Measurements from ENCODE around the gene DMRT2. TPM values are rescaled to one million over a fixed set of nuclear protein-coding genes. Genes with fewer than 3 reads are reported as not detected.

The DMRT2 gene
- total RNA-seq, 2 experiments from 2014 or later, result 14.7 to 18.9 TPM

DNA sequence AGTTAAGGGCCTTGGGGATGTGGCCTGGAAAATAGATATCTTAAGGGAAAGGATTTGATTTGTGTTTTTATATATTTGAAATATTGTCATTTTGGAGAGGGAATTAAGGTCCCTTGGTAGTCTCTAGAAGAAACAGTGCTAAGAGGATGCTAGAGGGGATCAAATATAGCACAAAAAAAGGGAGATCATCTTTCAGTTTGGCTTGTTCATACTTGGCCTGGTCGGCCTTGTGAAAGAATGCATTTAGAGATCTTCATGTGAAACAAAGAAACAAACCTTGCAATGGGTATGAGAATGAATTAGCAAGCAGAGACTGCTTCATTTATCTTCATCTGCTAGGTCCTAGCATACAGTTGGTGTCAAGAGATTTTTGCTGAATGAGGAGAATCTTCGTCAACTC, 15.0 kb downstream of the DMRT2 start:
- no peaks in the 10 kb centered on the region for H3K79me2 ChIP-seq (ENCODE audit: insufficient read depth, low read depth, low read length)
- no peak overlapping the region for H3K4me2 ChIP-seq (ENCODE audit: low read length)
- TF ChIP-seq, protein P1, sequence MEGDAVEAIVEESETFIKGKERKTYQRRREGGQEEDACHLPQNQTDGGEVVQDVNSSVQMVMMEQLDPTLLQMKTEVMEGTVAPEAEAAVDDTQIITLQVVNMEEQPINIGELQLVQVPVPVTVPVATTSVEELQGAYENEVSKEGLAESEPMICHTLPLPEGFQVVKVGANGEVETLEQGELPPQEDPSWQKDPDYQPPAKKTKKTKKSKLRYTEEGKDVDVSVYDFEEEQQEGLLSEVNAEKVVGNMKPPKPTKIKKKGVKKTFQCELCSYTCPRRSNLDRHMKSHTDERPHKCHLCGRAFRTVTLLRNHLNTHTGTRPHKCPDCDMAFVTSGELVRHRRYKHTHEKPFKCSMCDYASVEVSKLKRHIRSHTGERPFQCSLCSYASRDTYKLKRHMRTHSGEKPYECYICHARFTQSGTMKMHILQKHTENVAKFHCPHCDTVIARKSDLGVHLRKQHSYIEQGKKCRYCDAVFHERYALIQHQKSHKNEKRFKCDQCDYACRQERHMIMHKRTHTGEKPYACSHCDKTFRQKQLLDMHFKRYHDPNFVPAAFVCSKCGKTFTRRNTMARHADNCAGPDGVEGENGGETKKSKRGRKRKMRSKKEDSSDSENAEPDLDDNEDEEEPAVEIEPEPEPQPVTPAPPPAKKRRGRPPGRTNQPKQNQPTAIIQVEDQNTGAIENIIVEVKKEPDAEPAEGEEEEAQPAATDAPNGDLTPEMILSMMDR (conservative IDR thresholded peaks at IDR 0.05; ENCODE audit: low read length), result no peak
- no peak for TF ChIP-seq EZH2phosphoT487 (IDR thresholded peaks at IDR 0.05; ENCODE audit: borderline replicate concordance, low read depth, low read length)
- no peak overlapping the region for H3K27ac ChIP-seq (ENCODE audit: low read depth, low read length, poor library complexity, severe bottlenecking)
- no peak overlapping the region for H3K4me3 ChIP-seq (ENCODE audit: low read depth, low read length, poor library complexity, severe bottlenecking)
- BruUV-seq (replicated peaks), result no TSS peak
- CTCF ChIA-PET (ENCODE audit: unreplicated experiment), result no interaction called here
- no peaks in the 10 kb centered on the region for H3K9me3 ChIP-seq (ENCODE audit: low read length)
- no peaks in the 10 kb centered on the region for H3K9me2 ChIP-seq (ENCODE audit: insufficient read depth, low read length)
- no peaks in the 10 kb centered on the region for H4K20me1 ChIP-seq (ENCODE audit: insufficient read depth, low read length)
- no peaks in the 10 kb centered on the region for H3K4me1 ChIP-seq (ENCODE audit: insufficient read depth, low read length, poor library complexity, severe bottlenecking)
- no peak overlapping the region for H2AFZ ChIP-seq (ENCODE audit: low read length)
- POLR2A ChIA-PET, result no interaction called here
- intact Hi-C loops (cut with micrococcal nuclease; ENCODE audit: unreplicated experiment), result no loop called here
- DNase-seq (ENCODE audit: low spot score), result no peak
- no peaks in the 10 kb centered on the region for H3K36me3 ChIP-seq (ENCODE audit: insufficient read depth, low read length)

DNA sequence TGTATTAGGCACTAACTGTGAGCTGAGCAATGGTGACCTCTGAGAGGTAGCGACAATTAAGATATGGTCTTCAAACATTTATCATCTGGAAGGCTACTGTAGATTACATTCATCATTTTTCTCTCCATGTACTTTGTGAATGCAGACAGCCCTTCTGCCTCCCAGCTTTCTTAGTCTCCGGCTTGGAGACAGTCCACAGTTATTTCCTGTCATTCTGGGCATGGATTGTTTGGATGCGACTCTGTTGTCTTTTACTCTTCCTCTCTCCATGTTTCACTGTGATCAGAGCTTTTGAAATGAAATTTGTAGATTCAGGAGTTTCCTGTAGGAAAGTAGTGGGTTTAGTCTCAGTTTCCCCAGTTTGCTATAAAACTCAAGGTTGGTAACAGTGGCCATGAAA, 20.5 kb downstream of the DMRT2 start:
- POLR2A ChIA-PET, result interaction anchor here (1.4 kb wide), 1 partner anchor 8 kb away, joined by 3 read pairs; no protein-coding TSS in a partner anchor
- no TSS peak for BruUV-seq (replicated peaks)
- Histone ChIP-seq H3K9me2 (ENCODE audit: insufficient read depth, low read length) (no peaks in the 10 kb centered on the region), H3K36me3 (ENCODE audit: insufficient read depth, low read length) (no peaks in the 10 kb centered on the region), H3K9me3 (ENCODE audit: low read length) (no peaks in the 10 kb centered on the region), H3K4me2 (ENCODE audit: low read length) (no peak overlapping the region), H2AFZ (ENCODE audit: low read length) (no peak overlapping the region), H3K27ac (ENCODE audit: low read depth, low read length, poor library complexity, severe bottlenecking) (no peak overlapping the region), H3K4me1 (ENCODE audit: insufficient read depth, low read length, poor library complexity, severe bottlenecking) (peaks cover 5% of the 10 kb centered on the region), H3K79me2 (ENCODE audit: insufficient read depth, low read depth, low read length) (no peaks in the 10 kb centered on the region), H3K4me3 (ENCODE audit: low read depth, low read length, poor library complexity, severe bottlenecking) (no peak overlapping the region), H4K20me1 (ENCODE audit: insufficient read depth, low read length) (no peaks in the 10 kb centered on the region)
- intact Hi-C loops (cut with micrococcal nuclease; ENCODE audit: unreplicated experiment), result no loop called here
- TF ChIP-seq EZH2phosphoT487 (IDR thresholded peaks at IDR 0.05; ENCODE audit: borderline replicate concordance, low read depth, low read length), result no peak
- TF ChIP-seq, protein P1 (conservative IDR thresholded peaks at IDR 0.05; ENCODE audit: low read length), result no peak
- DNase-seq (ENCODE audit: low spot score), result no peak
- CTCF ChIA-PET (ENCODE audit: unreplicated experiment), result interaction anchor here (0.7 kb wide), 1 partner anchor 974 kb away, joined by 4 read pairs; no protein-coding TSS in a partner anchor

DNA sequence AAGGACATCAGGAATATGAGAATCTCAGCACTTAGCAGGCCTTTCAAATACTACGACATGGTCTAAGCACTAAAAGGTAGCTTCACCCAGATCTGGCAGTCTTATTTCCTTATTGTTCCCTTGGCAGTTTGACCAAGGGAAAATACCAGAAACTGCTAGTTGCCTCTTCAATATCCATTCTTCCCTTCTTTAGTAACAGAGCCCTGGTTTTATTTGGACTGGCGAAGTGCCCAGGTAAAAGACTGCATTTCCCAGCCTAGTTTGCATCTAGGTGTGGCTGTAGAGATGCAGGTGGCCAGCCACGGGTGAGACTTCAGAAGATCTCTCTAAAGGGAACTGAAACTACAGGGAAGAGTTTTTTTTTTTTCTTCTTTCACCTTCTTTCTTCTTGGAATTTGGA, 21.6 kb downstream of the DMRT2 start:
- Histone ChIP-seq H4K20me1 (ENCODE audit: insufficient read depth, low read length) (no peaks in the 10 kb centered on the region), H2AFZ (ENCODE audit: low read length) (no peak overlapping the region), H3K9me2 (ENCODE audit: insufficient read depth, low read length) (no peaks in the 10 kb centered on the region), H3K27ac (ENCODE audit: low read depth, low read length, poor library complexity, severe bottlenecking) (no peak overlapping the region), H3K9me3 (ENCODE audit: low read length) (no peaks in the 10 kb centered on the region), H3K4me1 (ENCODE audit: insufficient read depth, low read length, poor library complexity, severe bottlenecking) (peaks cover 5% of the 10 kb centered on the region), H3K4me3 (ENCODE audit: low read depth, low read length, poor library complexity, severe bottlenecking) (no peak overlapping the region), H3K79me2 (ENCODE audit: insufficient read depth, low read depth, low read length) (no peaks in the 10 kb centered on the region), H3K4me2 (ENCODE audit: low read length) (no peak overlapping the region), H3K36me3 (ENCODE audit: insufficient read depth, low read length) (no peaks in the 10 kb centered on the region)
- ChIA-PET CTCF (ENCODE audit: unreplicated experiment) (no interaction called here), POLR2A (no interaction called here)
- no TSS peak for BruUV-seq (replicated peaks)
- intact Hi-C loops (cut with micrococcal nuclease; ENCODE audit: unreplicated experiment), result no loop called here
- no peak for TF ChIP-seq EZH2phosphoT487 (IDR thresholded peaks at IDR 0.05; ENCODE audit: borderline replicate concordance, low read depth, low read length)
- TF ChIP-seq, protein P1 (conservative IDR thresholded peaks at IDR 0.05; ENCODE audit: low read length), result no peak
- no peak for DNase-seq (ENCODE audit: low spot score)

All from OCI-LY7 (cell line).